Measurements from ENCODE around the gene MTHFD2L. TPM values are rescaled to one million over a fixed set of nuclear protein-coding genes. Genes with fewer than 3 reads are reported as not detected.

Gene MTHFD2L
- total and polyA plus RNA-seq, 7 donors, result 6.8 to 27.1 (median 16.2) TPM

- no peak for DNase-seq
- no peak overlapping the region for H3K4me3 ChIP-seq
- TF ChIP-seq, protein P1, sequence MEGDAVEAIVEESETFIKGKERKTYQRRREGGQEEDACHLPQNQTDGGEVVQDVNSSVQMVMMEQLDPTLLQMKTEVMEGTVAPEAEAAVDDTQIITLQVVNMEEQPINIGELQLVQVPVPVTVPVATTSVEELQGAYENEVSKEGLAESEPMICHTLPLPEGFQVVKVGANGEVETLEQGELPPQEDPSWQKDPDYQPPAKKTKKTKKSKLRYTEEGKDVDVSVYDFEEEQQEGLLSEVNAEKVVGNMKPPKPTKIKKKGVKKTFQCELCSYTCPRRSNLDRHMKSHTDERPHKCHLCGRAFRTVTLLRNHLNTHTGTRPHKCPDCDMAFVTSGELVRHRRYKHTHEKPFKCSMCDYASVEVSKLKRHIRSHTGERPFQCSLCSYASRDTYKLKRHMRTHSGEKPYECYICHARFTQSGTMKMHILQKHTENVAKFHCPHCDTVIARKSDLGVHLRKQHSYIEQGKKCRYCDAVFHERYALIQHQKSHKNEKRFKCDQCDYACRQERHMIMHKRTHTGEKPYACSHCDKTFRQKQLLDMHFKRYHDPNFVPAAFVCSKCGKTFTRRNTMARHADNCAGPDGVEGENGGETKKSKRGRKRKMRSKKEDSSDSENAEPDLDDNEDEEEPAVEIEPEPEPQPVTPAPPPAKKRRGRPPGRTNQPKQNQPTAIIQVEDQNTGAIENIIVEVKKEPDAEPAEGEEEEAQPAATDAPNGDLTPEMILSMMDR (IDR thresholded peaks at IDR 0.05), result no peak
- TF ChIP-seq POLR2A (IDR thresholded peaks at IDR 0.05) (no peak), EP300 (IDR thresholded peaks at IDR 0.05) (no peak), POLR2AphosphoS5 (IDR thresholded peaks at IDR 0.05) (no peak)
- no peaks in the 10 kb centered on the region for H3K36me3 ChIP-seq
- H3K9me3 ChIP-seq, result no peaks in the 10 kb centered on the region
- H3K4me1 ChIP-seq, result peaks cover 0 to 11% (median 4%) of the 10 kb centered on the region in 4 donors
- intact Hi-C loops (cut with DNase I), result no loop called here
- no peaks in the 10 kb centered on the region for H3K27me3 ChIP-seq
- WGBS, 2 donors, result 81 to 86% methylated on average over 5 of the region's 5 CpGs
- H3K27ac ChIP-seq, result peak overlapping the region in 1 of 4 donors; percentile 43
Measured at GRCh38 chr4:74111306-74111975, 46.5 kb upstream of the MTHFD2L start.

- peaks cover 0 to 16% (median 9%) of the 10 kb centered on the region in 4 donors for H3K4me1 ChIP-seq
- H3K36me3 ChIP-seq, result no peaks in the 10 kb centered on the region
- no peak for DNase-seq
- no peaks in the 10 kb centered on the region for H3K27me3 ChIP-seq
- TF ChIP-seq POLR2AphosphoS5 (IDR thresholded peaks at IDR 0.05) (no peak), EP300 (IDR thresholded peaks at IDR 0.05) (no peak), POLR2A (IDR thresholded peaks at IDR 0.05) (no peak)
- TF ChIP-seq, protein P1 (IDR thresholded peaks at IDR 0.05), result no peak
- no peaks in the 10 kb centered on the region for H3K9me3 ChIP-seq
- H3K27ac ChIP-seq, result peak overlapping the region in 1 of 4 donors; percentile 43
- H3K4me3 ChIP-seq, result no peak overlapping the region
- intact Hi-C loops (cut with DNase I), result no loop called here
- WGBS, 2 donors, result 50 to 89% methylated on average over 5 of the region's 5 CpGs
Measured at GRCh38 chr4:74111990-74112389, 45.9 kb upstream of the MTHFD2L start.

- Histone ChIP-seq H3K27me3 (no peaks in the 10 kb centered on the region), H3K4me1 (peaks cover 0 to 22% (median 15%) of the 10 kb centered on the region in 4 donors), H3K27ac (no peak overlapping the region), H3K4me3 (no peak overlapping the region), H3K9me3 (no peaks in the 10 kb centered on the region), H3K36me3 (no peaks in the 10 kb centered on the region)
- intact Hi-C loops (cut with DNase I), result no loop called here
- WGBS, 2 donors, result 86 to 94% methylated on average over 3 of the region's 3 CpGs
- no peak for DNase-seq
- TF ChIP-seq POLR2A (IDR thresholded peaks at IDR 0.05) (no peak), POLR2AphosphoS5 (IDR thresholded peaks at IDR 0.05) (no peak), EP300 (IDR thresholded peaks at IDR 0.05) (no peak)
- TF ChIP-seq, protein P1 (IDR thresholded peaks at IDR 0.05), result no peak
Measured at GRCh38 chr4:74112399-74113105, 45.4 kb upstream of the MTHFD2L start.

- no peaks in the 10 kb centered on the region for H3K36me3 ChIP-seq
- H3K27ac ChIP-seq, result no peak overlapping the region
- no peak for DNase-seq
- TF ChIP-seq, protein P1 (IDR thresholded peaks at IDR 0.05), result no peak
- no peak for TF ChIP-seq POLR2A (IDR thresholded peaks at IDR 0.05)
- TF ChIP-seq POLR2AphosphoS5 (IDR thresholded peaks at IDR 0.05), result no peak
- no peak for TF ChIP-seq EP300 (IDR thresholded peaks at IDR 0.05)
- intact Hi-C loops (cut with DNase I), result no loop called here
- H3K27me3 ChIP-seq, result no peaks in the 10 kb centered on the region
- peaks cover 0 to 23% (median 18%) of the 10 kb centered on the region in 4 donors for H3K4me1 ChIP-seq
- H3K9me3 ChIP-seq, result no peaks in the 10 kb centered on the region
- H3K4me3 ChIP-seq, result no peak overlapping the region
- WGBS, 2 donors, result 98 to 100% methylated on average over 1 of the region's 1 CpG
Measured at GRCh38 chr4:74114234-74114633, 43.7 kb upstream of the MTHFD2L start.
